NCI-H2171 (cell line): ENCODE results near the gene FBXO4.
A peak's percentile ranks its signal among the peaks of the same experiment; 100 is the strongest.

ENCODE experiments used
- DNase-seq: peaks from one replicate; lab custom pipeline; 2025; lab: John Stamatoyannopoulos, UW

Gene FBXO4

GRCh38 chr5:41924872-41925554 lies at the start of gene FBXO4:
Gene FBXO4 (plus strand): TSS chr5:41925281. CDS start chr5:41925310, 29 bp downstream.
- peak; percentile 80 for DNase-seq

DNA sequence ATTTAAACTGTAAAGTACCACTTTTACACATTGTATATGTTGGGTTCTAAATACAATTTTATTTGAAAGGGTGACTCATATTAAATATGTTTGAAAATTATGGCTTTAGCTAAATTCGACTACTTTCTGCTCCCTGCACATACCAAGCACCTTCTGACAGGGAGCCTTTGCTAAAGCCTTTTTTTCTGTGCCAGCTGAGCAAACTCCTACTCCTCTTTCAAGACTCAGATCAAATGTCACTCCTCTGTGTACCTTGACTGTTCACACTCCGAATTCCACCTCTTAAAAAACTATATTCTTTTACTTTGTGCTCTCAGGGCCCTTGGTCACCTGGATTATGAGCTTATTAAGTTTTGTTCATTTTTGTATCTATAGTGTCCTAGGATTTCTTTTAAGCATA lies 48.4 kb upstream of the FBXO4 start:
- peak; percentile 15 for DNase-seq

DNA sequence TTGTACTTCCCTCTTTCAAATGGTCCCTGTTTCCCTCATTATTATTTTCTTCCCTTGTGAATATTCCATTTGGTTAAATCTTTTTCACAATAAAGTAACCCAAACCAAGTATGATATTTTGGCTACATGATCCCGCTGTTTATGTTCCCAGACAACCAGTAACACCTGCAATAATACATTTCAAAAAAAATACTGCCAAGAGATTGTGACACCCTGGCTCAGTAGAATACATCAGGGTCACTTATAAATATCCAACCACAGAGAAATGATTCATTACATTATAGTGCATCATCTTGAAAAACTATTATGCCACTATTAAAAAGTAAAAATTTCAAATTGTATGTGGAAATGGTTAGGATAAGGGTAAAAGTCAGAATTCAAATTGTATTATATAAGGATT lies 47.7 kb upstream of the FBXO4 start:
- no peak for DNase-seq

- DNase-seq = no peak
Measured at GRCh38 chr5:41878173-41878572, 46.9 kb upstream of the FBXO4 start.

DNA sequence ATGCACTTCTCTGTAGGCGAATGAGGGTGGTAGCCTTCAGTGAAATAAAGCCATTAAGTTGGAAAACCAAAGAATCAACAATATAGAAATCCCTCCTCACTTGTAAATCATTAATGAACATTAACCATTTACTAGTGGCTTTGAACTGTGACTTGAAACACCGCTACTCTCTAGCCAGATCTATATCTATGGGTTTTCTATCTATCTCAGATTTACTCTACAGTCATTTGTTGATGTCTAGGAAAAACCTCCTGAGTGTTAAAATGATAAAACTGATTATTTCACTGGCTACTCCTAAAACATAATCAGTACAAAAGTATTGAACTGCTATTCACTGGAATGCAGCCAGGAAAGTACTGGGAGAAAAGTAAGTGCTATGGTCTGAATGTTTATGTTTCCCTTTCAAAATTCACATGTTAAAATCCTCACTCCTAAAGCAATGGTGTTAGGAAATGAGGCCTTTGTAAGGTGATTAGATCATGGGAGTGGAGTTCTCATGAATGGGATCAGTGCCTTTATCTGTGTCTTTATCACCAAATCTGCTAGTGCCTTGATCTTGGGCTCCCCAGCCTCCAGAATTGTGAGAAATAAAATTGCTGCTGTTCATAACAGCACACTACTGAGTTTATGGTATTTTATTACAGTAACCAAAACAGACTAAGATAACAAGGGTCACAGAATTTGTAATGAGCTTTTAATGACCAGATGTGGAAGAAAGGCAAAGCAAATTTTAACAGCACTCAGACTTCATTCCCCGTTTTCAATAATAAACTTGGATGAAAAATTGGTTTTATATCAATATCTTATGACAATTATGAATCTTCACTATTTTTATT lies 46.2 kb upstream of the FBXO4 start:
- DNase-seq = no peak

DNA sequence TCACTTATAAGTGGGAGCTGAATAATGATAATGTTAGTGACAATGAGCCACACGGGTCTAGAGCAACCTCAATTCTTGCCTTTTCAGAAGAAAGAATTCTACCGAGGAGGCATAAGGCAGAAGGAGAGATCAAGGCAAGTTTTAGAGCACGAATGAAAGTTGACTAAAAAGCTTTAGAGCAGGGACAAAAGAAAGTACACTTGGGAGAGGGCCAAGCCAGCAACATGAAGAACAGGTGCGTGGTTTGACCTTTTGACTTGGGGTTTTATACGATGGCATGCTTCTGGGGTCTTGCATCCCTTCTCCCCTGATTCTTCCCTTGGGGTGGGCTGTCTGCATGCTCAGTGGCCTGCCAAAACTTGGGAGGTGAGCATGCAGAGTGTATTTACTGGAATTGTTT lies 42.3 kb upstream of the FBXO4 start:
- no peak for DNase-seq

DNA sequence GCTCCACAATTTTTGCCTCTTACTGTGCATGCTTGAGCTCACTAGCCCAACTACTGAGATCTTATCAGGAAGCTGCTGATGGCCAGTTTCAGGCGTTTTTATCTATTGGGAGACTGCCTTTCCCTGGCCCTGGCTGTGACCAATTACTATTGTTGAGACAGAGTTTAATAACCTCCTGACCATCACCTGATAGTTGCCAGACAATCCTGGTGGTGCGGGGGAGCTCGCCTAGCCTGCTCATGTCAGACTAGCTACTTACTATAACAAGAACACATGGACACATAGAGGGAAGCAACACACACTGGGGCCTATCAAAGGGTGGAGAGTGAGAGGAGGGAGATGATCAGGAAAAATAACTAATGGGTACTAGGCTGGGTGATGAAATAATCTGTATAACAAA lies 41.8 kb upstream of the FBXO4 start:
- DNase-seq = no peak

GRCh38 chr5:41883936-41884335 lies 41.1 kb upstream of the FBXO4 start:
- no peak for DNase-seq

DNA sequence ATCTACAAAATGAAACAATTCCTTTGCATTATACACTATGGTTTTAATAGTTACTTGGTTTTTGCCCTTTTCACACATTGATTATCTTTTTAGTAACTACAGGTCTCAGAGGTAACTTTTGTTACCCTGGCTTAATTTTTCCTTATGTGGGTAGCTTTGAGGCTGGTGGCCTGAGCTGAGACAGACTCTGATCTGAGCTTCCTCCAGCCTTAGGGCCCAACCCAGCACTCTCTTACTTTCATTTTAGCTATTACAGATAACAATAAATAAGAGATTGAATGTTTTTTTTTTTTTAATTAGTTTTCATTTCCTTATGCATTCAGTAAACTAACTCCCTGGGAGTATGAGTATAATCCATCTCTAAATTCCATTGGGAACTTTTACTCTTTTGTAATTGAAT lies 39.8 kb upstream of the FBXO4 start:
- DNase-seq = no peak

DNA sequence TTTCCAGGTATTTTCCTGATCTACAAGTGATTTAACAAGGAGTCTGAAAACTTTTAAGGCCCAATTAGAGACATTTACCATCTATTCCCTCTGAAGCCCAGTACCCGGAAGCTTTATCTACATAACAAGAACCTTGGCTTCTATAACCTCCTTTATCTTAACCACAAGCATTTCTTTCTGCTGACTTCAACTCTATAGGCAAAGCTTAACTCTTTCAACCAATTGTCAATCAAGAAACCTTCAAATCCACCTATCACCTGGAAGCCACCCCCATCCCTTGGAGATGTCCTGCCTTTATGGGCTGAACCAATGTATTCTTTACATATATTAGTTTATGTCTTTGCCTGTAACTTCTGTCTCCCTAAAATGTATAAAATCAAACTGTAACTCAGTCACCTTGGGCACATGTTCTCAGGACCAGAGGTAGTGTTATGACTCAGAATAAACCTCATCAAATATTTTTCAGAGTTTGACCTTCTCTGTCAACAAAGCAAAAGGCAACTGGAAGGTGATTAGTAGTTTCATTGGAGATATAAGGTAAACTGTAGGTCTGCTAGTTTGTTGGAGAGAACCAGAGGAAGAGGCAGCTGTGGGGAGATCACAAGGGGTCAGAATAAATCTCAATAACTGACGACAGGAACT lies 33.9 kb upstream of the FBXO4 start:
- no peak for DNase-seq

DNA sequence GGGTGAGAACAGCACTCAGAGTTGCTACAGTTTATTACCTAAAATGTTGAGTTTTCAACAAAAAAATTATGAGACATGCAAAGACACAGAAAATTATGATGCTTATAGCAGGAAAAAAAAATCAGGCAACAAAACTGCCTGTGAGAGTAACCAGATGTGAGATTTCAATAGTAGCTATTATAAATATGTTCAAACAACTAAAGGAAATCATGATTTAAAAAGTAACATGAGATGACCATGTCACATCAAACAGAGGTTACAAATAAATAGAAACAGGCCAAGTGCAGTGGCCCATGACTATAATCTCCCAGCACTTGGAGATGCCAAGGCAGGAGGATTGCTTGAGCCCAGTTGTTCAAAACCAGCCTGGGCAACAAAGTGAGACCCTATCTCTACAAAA lies 33.0 kb upstream of the FBXO4 start:
- DNase-seq = no peak

- DNase-seq = no peak
Measured at GRCh38 chr5:41893074-41893851, 31.8 kb upstream of the FBXO4 start.

GRCh38 chr5:41896230-41896629 lies 28.9 kb upstream of the FBXO4 start:
- no peak for DNase-seq

DNA sequence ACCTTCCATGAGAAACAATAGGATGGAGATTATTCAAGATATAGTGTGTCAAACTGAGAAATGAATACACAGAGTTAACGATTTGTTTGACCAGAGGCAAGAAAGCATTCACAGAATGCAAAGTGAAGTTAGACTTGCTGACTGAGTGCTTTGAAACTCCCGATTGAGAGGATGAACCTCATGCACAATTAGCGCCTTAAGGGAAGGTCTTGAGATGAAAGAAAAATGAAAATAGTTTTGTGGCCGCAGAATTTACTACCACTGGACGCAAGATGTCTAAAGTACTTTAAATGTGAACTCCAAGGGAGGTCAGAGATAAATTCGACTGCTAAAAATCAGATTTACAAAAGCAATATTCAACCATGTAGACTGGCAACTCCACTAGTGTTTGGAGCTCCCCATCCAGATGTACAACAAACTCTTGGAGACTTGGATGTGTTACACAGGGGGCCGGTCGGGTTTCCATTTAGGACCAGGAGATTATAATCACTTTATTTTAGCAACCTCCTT lies 21.6 kb upstream of the FBXO4 start:
- no peak for DNase-seq

DNA sequence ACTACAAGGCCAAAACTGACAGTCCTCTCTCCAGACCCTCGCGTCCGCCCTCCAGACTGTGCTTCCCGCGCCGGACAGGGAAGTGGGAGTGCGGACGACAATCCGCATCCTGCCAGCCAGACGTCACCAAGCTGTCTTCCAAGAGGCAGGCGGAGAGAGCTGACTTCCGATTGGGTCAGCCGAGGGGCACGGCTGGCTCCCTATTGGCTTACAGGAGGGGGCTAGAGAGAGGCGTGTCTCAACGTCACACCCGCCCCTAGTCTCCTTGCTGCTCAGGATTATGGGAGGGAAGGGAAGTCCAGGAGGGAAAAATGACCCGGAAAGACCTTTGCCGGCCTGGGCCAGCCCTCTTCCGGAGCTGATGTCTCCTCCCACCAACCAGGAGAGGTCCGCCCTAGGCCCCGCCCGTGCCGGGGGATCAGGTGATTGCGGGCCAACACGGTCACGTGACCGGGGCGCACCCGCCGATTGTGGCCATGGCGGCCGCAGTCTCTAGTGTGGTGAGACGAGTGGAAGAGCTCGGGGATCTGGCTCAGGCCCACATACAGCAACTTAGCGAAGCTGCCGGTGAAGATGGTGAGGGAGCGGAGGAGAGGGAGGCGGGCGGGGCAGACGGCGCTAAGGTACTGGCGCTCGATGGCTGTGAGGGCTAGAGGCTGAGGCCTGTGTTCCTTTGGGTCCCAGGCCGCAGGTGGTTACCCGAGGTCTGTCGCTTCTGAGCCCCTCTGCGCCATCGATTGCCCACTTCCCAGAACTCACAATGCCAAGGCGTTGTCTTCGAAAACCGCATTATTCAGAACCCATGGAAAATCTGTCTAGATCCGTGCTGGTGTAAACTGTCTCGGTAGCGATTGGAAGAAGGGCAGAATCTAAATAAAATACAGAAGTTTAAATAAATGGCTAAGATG lies 20.9 kb upstream of the FBXO4 start, which contains the start of gene RIMOC1:
Gene RIMOC1, plus strand, starts transcription at position 453 of the 908 bp plus-strand sequence. Its CDS starts 24 bp downstream, at position 477.
- DNase-seq = peak; percentile 99

GRCh38 chr5:41906151-41906550 lies 18.9 kb upstream of the FBXO4 start:
- DNase-seq = no peak

- no peak for DNase-seq
Measured at GRCh38 chr5:41908374-41909079, 16.6 kb upstream of the FBXO4 start.

- no peak for DNase-seq
Measured at GRCh38 chr5:41918105-41918504, 7.0 kb upstream of the FBXO4 start.

DNA sequence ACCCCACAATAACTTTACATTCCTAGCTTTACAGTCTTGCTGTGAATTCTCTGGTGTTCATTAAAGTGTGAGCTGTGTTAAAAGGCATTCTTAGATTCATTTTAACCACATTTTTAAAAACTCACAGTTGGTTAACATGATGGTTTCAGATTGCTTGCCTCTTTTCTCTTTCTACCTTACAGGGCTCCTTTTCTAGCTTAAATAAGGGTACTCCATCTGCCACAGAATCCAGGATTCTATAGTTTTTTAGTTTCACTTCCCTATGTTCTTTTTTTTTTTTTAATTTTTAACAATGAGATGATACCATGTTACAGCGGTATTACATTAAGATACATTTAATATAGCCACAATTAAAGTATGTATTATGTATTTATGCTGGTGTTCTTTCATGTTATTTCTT lies 3.9 kb upstream of the FBXO4 start:
- DNase-seq = no peak

GRCh38 chr5:41921874-41922273 lies 3.2 kb upstream of the FBXO4 start:
- DNase-seq = no peak
